GM21576 (cell line): ENCODE data around the gene TRAFD1.

Experiments
- ATAC-seq: cut with Tn5 transposase; IDR thresholded peaks from one replicate; pipeline ENCODE4 v1.9.1; 2021; ENCODE audit warnings: mild to moderate bottlenecking, moderate library complexity; ENCODE audit not compliant: unreplicated experiment

The TRAFD1 gene

DNA sequence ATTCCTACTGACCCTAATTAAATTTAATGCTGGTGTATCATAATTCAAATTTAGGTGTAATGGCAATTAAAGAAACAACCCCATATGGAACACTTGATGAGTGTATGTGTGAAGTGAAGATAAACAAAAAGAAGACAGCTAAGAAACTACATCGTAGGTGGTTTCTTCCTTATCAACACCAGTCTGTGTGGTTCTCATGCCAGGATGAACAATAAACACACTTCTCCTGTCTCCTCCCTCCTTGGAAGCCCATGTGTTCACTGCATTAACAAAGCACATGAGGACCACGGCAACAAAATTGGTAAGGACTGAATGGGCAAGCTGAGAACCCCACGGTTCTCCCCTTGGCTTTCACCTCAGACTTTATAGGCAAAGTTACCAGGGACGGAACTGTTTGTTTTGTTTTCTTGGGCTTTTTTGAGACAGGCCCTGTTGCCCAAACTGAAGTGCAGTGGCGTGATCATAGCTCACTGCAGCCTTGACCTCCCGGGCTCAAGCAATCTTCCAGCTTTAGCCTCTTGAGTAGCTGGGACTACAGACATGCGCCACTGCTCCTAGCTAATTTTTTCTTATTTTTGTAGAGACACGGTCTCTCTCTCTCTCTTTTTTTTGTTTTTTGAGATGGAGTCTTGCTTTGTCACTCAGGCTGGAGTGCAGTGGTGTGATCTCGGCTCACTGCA, 71.0 kb downstream of the TRAFD1 start:
- ATAC-seq: no peak

DNA sequence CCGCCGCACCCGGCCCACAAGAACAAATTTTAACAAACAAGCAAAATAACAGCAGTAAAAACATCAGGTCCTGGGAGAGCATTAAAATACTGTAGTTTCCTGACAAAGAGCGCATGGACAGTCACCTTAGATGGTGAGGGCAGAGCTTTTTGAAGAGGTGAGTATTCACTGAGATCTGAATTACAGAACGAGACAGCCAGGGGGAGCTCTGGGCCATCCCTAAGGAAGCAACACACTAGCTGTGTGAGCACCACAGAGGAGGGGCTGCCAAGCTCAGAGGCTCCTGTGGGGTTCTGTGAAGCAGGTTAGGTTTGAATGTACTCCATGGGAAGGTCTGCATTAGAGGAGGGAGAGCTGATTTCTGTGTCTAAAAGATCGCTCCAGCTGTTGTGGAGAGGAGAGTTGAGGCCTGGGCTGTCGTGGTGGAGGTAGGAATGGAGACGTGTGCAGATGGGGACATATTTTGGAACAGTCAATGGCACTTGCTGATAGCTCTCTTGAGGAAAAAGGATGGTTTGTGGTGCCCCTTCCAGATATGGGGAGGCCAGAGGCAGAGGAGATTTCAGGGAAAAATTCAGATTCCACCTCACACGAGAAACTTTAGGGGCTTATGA, 72.9 kb downstream of the TRAFD1 start:
- ATAC-seq: no peak

DNA sequence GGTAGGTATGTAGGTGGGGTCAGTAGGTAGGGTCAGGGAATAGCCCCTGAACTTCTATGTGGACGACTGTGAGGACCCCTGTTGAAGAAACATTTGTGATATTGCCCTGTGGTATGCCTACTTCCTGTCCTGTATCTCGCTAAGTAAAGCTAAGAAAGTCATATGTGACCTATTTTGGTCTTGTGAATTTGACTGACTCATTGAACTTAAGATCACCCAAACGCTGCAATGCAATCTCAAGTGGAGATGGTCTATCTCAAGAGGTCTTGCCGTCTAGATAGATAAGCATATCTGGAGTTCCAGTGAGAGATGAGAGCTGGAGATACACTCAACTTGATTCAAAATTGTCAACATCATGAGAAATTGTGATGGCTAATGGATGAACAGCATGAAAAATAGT, 73.8 kb downstream of the TRAFD1 start:
- ATAC-seq: no peak
